ENCODE data around the gene COLEC12.
A peak's percentile ranks its signal among the peaks of the same experiment; 100 is the strongest.

COLEC12 gene

DNA sequence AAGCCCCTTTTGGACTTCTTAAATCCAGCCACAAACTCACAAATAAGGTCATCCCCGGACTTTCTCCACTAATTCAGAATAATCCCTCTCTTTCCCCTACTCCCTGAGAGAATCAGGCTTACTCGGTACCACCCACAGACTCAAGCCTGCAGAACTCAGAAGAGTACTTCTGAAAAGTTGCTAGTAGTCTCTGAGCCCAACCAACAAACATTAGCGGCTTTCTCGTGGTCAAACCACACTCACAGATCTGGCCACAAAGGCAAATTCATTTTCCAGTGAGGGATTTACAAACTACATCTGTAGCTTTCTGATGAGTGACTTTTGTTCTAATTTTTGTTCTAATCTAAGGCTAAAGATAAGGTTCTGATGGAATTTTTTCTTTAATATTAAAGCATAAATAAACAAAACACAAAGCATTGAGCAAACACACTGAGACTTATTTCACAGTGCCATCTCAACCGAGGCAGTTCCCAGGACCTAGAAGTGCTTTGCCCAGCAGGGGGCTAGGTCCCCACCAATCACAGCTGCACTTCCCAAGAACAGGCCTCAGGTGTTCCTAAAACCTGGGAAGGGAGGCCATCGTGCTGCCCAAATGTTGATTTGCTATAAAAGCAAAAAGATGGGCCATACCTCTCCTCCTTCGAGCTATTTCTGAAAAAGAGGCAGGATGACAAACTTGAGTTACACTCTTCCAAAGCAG, 110.7 kb downstream of the COLEC12 start:
- Histone ChIP-seq H3K27ac (ENCODE audit: extremely low read depth, low read depth, low read length) (no peak overlapping the region; the same call in 1 of the 2 replicates), H3K4me3 (ENCODE audit: low read depth, low read length) (no peak overlapping the region), H3K36me3 (ENCODE audit: control insufficient read depth in 2 of 2, insufficient read depth in 1 of 2, low read length in 2 of 2) (no peaks in the 10 kb centered on the region), H3K4me1 (ENCODE audit: control insufficient read depth, insufficient read depth, low read length) (peaks cover 15% of the 10 kb centered on the region), H3K9me3 (ENCODE audit: control insufficient read depth, insufficient read depth, low read depth, low read length) (no peaks in the 10 kb centered on the region)
- ChIA-PET POLR2A (no interaction called here), CTCF (no interaction called here)
- TF ChIP-seq ZBTB7A (tag by site-specific recombination; IDR thresholded peaks at IDR 0.05; ENCODE audit: low read depth), result no peak
- TF ChIP-seq, protein P1, sequence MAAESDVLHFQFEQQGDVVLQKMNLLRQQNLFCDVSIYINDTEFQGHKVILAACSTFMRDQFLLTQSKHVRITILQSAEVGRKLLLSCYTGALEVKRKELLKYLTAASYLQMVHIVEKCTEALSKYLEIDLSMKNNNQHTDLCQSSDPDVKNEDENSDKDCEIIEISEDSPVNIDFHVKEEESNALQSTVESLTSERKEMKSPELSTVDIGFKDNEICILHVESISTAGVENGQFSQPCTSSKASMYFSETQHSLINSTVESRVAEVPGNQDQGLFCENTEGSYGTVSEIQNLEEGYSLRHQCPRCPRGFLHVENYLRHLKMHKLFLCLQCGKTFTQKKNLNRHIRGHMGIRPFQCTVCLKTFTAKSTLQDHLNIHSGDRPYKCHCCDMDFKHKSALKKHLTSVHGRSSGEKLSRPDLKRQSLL (tag by site-specific recombination; IDR thresholded peaks at IDR 0.05), result no peak
- TF ChIP-seq ZNF549 (tag by site-specific recombination; IDR thresholded peaks at IDR 0.05), result peak; percentile 88
- TF ChIP-seq, protein P2, sequence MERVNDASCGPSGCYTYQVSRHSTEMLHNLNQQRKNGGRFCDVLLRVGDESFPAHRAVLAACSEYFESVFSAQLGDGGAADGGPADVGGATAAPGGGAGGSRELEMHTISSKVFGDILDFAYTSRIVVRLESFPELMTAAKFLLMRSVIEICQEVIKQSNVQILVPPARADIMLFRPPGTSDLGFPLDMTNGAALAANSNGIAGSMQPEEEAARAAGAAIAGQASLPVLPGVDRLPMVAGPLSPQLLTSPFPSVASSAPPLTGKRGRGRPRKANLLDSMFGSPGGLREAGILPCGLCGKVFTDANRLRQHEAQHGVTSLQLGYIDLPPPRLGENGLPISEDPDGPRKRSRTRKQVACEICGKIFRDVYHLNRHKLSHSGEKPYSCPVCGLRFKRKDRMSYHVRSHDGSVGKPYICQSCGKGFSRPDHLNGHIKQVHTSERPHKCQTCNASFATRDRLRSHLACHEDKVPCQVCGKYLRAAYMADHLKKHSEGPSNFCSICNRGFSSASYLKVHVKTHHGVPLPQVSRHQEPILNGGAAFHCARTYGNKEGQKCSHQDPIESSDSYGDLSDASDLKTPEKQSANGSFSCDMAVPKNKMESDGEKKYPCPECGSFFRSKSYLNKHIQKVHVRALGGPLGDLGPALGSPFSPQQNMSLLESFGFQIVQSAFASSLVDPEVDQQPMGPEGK (tag by site-specific recombination; IDR thresholded peaks at IDR 0.05), result no peak
- TF ChIP-seq, protein P3, sequence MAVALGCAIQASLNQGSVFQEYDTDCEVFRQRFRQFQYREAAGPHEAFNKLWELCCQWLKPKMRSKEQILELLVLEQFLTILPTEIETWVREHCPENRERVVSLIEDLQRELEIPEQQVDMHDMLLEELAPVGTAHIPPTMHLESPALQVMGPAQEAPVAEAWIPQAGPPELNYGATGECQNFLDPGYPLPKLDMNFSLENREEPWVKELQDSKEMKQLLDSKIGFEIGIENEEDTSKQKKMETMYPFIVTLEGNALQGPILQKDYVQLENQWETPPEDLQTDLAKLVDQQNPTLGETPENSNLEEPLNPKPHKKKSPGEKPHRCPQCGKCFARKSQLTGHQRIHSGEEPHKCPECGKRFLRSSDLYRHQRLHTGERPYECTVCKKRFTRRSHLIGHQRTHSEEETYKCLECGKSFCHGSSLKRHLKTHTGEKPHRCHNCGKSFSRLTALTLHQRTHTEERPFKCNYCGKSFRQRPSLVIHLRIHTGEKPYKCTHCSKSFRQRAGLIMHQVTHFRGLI (tag by site-specific recombination; IDR thresholded peaks at IDR 0.05), result peak; percentile 89

DNA sequence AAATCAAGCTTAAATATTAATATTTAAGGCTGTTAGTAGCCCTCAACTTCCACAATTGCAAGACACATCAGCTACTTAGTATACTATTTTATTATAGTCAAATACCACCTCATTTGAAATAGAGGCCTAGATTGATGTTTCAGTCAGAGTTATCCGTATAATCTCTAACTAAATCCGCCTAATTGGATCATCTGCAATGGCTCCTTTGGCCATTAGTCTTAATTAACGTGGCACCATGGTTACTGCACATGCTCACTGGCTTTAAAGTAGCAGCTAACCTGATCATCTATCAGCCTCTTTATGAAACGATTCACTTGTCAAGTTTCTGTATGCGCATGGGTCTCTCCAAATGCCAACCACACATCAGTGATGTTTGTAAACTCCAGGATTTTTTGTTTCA, 112.3 kb downstream of the COLEC12 start:
- Histone ChIP-seq H3K36me3 (ENCODE audit: control insufficient read depth in 2 of 2, insufficient read depth in 1 of 2, low read length in 2 of 2) (no peaks in the 10 kb centered on the region), H3K9me3 (ENCODE audit: control insufficient read depth, insufficient read depth, low read depth, low read length) (no peaks in the 10 kb centered on the region), H3K4me1 (ENCODE audit: control insufficient read depth, insufficient read depth, low read length) (peaks cover 8% of the 10 kb centered on the region), H3K4me3 (ENCODE audit: low read depth, low read length) (no peak overlapping the region), H3K27ac (ENCODE audit: extremely low read depth, low read depth, low read length) (no peak overlapping the region)
- POLR2A ChIA-PET, result no interaction called here
- TF ChIP-seq ZNF37A (tag by site-specific recombination; IDR thresholded peaks at IDR 0.05) (no peak), GLI4 (tag by site-specific recombination; IDR thresholded peaks at IDR 0.05) (no peak), CTCF (tag by site-specific recombination; IDR thresholded peaks at IDR 0.05) (no peak), HOXA7 (CRISPR knock-in tag; IDR thresholded peaks at IDR 0.05; ENCODE audit: borderline replicate concordance) (no peak), OSR2 (tag by site-specific recombination; IDR thresholded peaks at IDR 0.05) (no peak), ZNF571 (tag by site-specific recombination; IDR thresholded peaks at IDR 0.05) (no peak), KLF16 (tag by site-specific recombination; IDR thresholded peaks at IDR 0.05) (no peak), PRDM10 (tag by site-specific recombination; IDR thresholded peaks at IDR 0.05) (no peak), ZNF214 (tag by site-specific recombination; IDR thresholded peaks at IDR 0.05; ENCODE audit: borderline replicate concordance) (no peak), ZNF521 (tag by site-specific recombination; IDR thresholded peaks at IDR 0.05) (no peak), ZNF561 (tag by site-specific recombination; IDR thresholded peaks at IDR 0.05; ENCODE audit: borderline replicate concordance) (no peak), ZNF23 (tag by site-specific recombination; IDR thresholded peaks at IDR 0.05; ENCODE audit: borderline replicate concordance) (no peak)
- TF ChIP-seq, protein P3 (tag by site-specific recombination; IDR thresholded peaks at IDR 0.05), result no peak
- TF ChIP-seq, protein P4, sequence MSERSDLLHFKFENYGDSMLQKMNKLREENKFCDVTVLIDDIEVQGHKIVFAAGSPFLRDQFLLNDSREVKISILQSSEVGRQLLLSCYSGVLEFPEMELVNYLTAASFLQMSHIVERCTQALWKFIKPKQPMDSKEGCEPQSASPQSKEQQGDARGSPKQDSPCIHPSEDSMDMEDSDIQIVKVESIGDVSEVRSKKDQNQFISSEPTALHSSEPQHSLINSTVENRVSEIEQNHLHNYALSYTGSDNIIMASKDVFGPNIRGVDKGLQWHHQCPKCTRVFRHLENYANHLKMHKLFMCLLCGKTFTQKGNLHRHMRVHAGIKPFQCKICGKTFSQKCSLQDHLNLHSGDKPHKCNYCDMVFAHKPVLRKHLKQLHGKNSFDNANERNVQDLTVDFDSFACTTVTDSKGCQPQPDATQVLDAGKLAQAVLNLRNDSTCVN (tag by site-specific recombination; optimal IDR thresholded peaks at IDR 0.05), result no peak
- CTCF ChIA-PET, result interaction anchor here (0.9 kb wide), 1 partner anchor 11 kb away, joined by 3 read pairs; no protein-coding TSS in a partner anchor

All from HEK293 (cell line).